ENCODE results near the gene LBR.

Gene LBR

GRCh38 chr1:225366552-225366951 lies 61.3 kb downstream of the LBR start:
- Histone ChIP-seq H2AFZ (ENCODE audit: insufficient read depth, low read length, poor library complexity) (no peak overlapping the region), H3K18ac (ENCODE audit: low read length) (no peak overlapping the region), H3K79me1 (ENCODE audit: low read length) (no peaks in the 10 kb centered on the region), H4K91ac (ENCODE audit: low read depth, low read length) (no peak overlapping the region), H3K79me2 (ENCODE audit: control insufficient read depth, insufficient read depth, low read length, poor library complexity) (no peaks in the 10 kb centered on the region), H2BK12ac (ENCODE audit: low read length) (no peak overlapping the region), H3K23ac (ENCODE audit: low read length) (no peak overlapping the region), H2AK5ac (ENCODE audit: low read length) (no peak overlapping the region), H3K9ac (ENCODE audit: low read length) (no peak overlapping the region), H3K4ac (ENCODE audit: low read depth, low read length) (no peak overlapping the region), H3K27ac (ENCODE audit: low read depth, low read length) (no peak overlapping the region), H3K14ac (ENCODE audit: low read length) (no peak overlapping the region), H4K12ac (ENCODE audit: low read depth, low read length) (no peak overlapping the region), H4K8ac (ENCODE audit: low read depth, low read length) (no peak overlapping the region), H2BK120ac (ENCODE audit: insufficient read depth, low read length, poor library complexity) (no peak overlapping the region), H3K27me3 (ENCODE audit: insufficient read depth, low read length) (no peaks in the 10 kb centered on the region), H3K4me3 (ENCODE audit: low read depth, low read length) (no peak overlapping the region), H3K9me3 (ENCODE audit: insufficient read depth, low read depth, low read length) (no peaks in the 10 kb centered on the region), H3K4me1 (ENCODE audit: control insufficient read depth in 1 of 2, insufficient read depth in 2 of 2, low read length in 2 of 2) (no peaks in the 10 kb centered on the region), H2BK5ac (ENCODE audit: low read depth, low read length, poor library complexity) (no peak overlapping the region), H3K4me2 (ENCODE audit: low read length) (no peak overlapping the region), H3K36me3 (ENCODE audit: control insufficient read depth in 1 of 2, insufficient read depth in 2 of 2, low read length in 2 of 2) (no peaks in the 10 kb centered on the region)
- no peak for DNase-seq
- WGBS (ENCODE audit: extremely low coverage, insufficient coverage, insufficient read length): no CpG with 5 or more reads among the region's 1 CpG

GRCh38 chr1:225366018-225366417 lies 61.8 kb downstream of the LBR start:
- Histone ChIP-seq H4K8ac (ENCODE audit: low read depth, low read length) (no peak overlapping the region), H3K14ac (ENCODE audit: low read length) (no peak overlapping the region), H3K4me2 (ENCODE audit: low read length) (no peak overlapping the region), H3K27ac (ENCODE audit: low read depth, low read length) (no peak overlapping the region), H3K23ac (ENCODE audit: low read length) (no peak overlapping the region), H3K4me3 (ENCODE audit: low read depth, low read length) (no peak overlapping the region), H3K36me3 (ENCODE audit: control insufficient read depth in 1 of 2, insufficient read depth in 2 of 2, low read length in 2 of 2) (no peaks in the 10 kb centered on the region), H3K18ac (ENCODE audit: low read length) (no peak overlapping the region), H2BK120ac (ENCODE audit: insufficient read depth, low read length, poor library complexity) (no peak overlapping the region), H4K91ac (ENCODE audit: low read depth, low read length) (no peak overlapping the region), H3K4ac (ENCODE audit: low read depth, low read length) (no peak overlapping the region), H2BK12ac (ENCODE audit: low read length) (no peak overlapping the region), H4K12ac (ENCODE audit: low read depth, low read length) (no peak overlapping the region), H2AFZ (ENCODE audit: insufficient read depth, low read length, poor library complexity) (no peak overlapping the region), H2BK5ac (ENCODE audit: low read depth, low read length, poor library complexity) (no peak overlapping the region), H3K79me1 (ENCODE audit: low read length) (no peaks in the 10 kb centered on the region), H3K4me1 (ENCODE audit: control insufficient read depth in 1 of 2, insufficient read depth in 2 of 2, low read length in 2 of 2) (no peaks in the 10 kb centered on the region), H3K27me3 (ENCODE audit: insufficient read depth, low read length) (no peaks in the 10 kb centered on the region), H3K9ac (ENCODE audit: low read length) (no peak overlapping the region), H3K9me3 (ENCODE audit: insufficient read depth, low read depth, low read length) (no peaks in the 10 kb centered on the region), H3K79me2 (ENCODE audit: control insufficient read depth, insufficient read depth, low read length, poor library complexity) (no peaks in the 10 kb centered on the region), H2AK5ac (ENCODE audit: low read length) (no peak overlapping the region)
- DNase-seq: no peak

GRCh38 chr1:225364439-225364838 lies 63.4 kb downstream of the LBR start:
- no peak overlapping the region for H3K14ac ChIP-seq (ENCODE audit: low read length)
- no peaks in the 10 kb centered on the region for H3K4me1 ChIP-seq (ENCODE audit: control insufficient read depth in 1 of 2, insufficient read depth in 2 of 2, low read length in 2 of 2)
- no peak overlapping the region for H2BK120ac ChIP-seq (ENCODE audit: insufficient read depth, low read length, poor library complexity)
- no CpG with 5 or more reads among the region's 6 CpGs for WGBS (ENCODE audit: extremely low coverage, insufficient coverage, insufficient read length)
- no peak overlapping the region for H3K27ac ChIP-seq (ENCODE audit: low read depth, low read length)
- no peaks in the 10 kb centered on the region for H3K79me1 ChIP-seq (ENCODE audit: low read length)
- no peak overlapping the region for H2BK12ac ChIP-seq (ENCODE audit: low read length)
- H3K9me3 ChIP-seq (ENCODE audit: insufficient read depth, low read depth, low read length): no peaks in the 10 kb centered on the region
- no peak overlapping the region for H4K12ac ChIP-seq (ENCODE audit: low read depth, low read length)
- no peak overlapping the region for H3K9ac ChIP-seq (ENCODE audit: low read length)
- H3K4me2 ChIP-seq (ENCODE audit: low read length): no peak overlapping the region
- no peak overlapping the region for H4K8ac ChIP-seq (ENCODE audit: low read depth, low read length)
- H2BK5ac ChIP-seq (ENCODE audit: low read depth, low read length, poor library complexity): no peak overlapping the region
- H3K23ac ChIP-seq (ENCODE audit: low read length): no peak overlapping the region
- H3K4ac ChIP-seq (ENCODE audit: low read depth, low read length): no peak overlapping the region
- no peak overlapping the region for H3K4me3 ChIP-seq (ENCODE audit: low read depth, low read length)
- no peak overlapping the region for H3K18ac ChIP-seq (ENCODE audit: low read length)
- H3K36me3 ChIP-seq (ENCODE audit: control insufficient read depth in 1 of 2, insufficient read depth in 2 of 2, low read length in 2 of 2): no peaks in the 10 kb centered on the region
- H2AK5ac ChIP-seq (ENCODE audit: low read length): no peak overlapping the region
- DNase-seq: no peak
- H3K27me3 ChIP-seq (ENCODE audit: insufficient read depth, low read length): no peaks in the 10 kb centered on the region
- H2AFZ ChIP-seq (ENCODE audit: insufficient read depth, low read length, poor library complexity): no peak overlapping the region
- H3K79me2 ChIP-seq (ENCODE audit: control insufficient read depth, insufficient read depth, low read length, poor library complexity): no peaks in the 10 kb centered on the region
- no peak overlapping the region for H4K91ac ChIP-seq (ENCODE audit: low read depth, low read length)

- no peaks in the 10 kb centered on the region for H3K27me3 ChIP-seq (ENCODE audit: insufficient read depth, low read length)
- no peak overlapping the region for H2BK12ac ChIP-seq (ENCODE audit: low read length)
- no peak overlapping the region for H2BK5ac ChIP-seq (ENCODE audit: low read depth, low read length, poor library complexity)
- H3K18ac ChIP-seq (ENCODE audit: low read length): no peak overlapping the region
- H3K79me1 ChIP-seq (ENCODE audit: low read length): no peaks in the 10 kb centered on the region
- no peak for DNase-seq
- H3K79me2 ChIP-seq (ENCODE audit: control insufficient read depth, insufficient read depth, low read length, poor library complexity): no peaks in the 10 kb centered on the region
- no peak overlapping the region for H4K8ac ChIP-seq (ENCODE audit: low read depth, low read length)
- no peak overlapping the region for H3K4me3 ChIP-seq (ENCODE audit: low read depth, low read length)
- no peak overlapping the region for H3K14ac ChIP-seq (ENCODE audit: low read length)
- no peak overlapping the region for H3K4ac ChIP-seq (ENCODE audit: low read depth, low read length)
- no peak overlapping the region for H3K27ac ChIP-seq (ENCODE audit: low read depth, low read length)
- H4K91ac ChIP-seq (ENCODE audit: low read depth, low read length): no peak overlapping the region
- no peak overlapping the region for H2BK120ac ChIP-seq (ENCODE audit: insufficient read depth, low read length, poor library complexity)
- H2AK5ac ChIP-seq (ENCODE audit: low read length): no peak overlapping the region
- H4K12ac ChIP-seq (ENCODE audit: low read depth, low read length): no peak overlapping the region
- no peaks in the 10 kb centered on the region for H3K36me3 ChIP-seq (ENCODE audit: control insufficient read depth in 1 of 2, insufficient read depth in 2 of 2, low read length in 2 of 2)
- H3K4me2 ChIP-seq (ENCODE audit: low read length): no peak overlapping the region
- no peak overlapping the region for H2AFZ ChIP-seq (ENCODE audit: insufficient read depth, low read length, poor library complexity)
- H3K4me1 ChIP-seq (ENCODE audit: control insufficient read depth in 1 of 2, insufficient read depth in 2 of 2, low read length in 2 of 2): no peaks in the 10 kb centered on the region
- no peak overlapping the region for H3K9ac ChIP-seq (ENCODE audit: low read length)
- no peaks in the 10 kb centered on the region for H3K9me3 ChIP-seq (ENCODE audit: insufficient read depth, low read depth, low read length)
- no peak overlapping the region for H3K23ac ChIP-seq (ENCODE audit: low read length)
These were observed 65.0 kb downstream of the LBR start for GRCh38 chr1:225362805-225363204.

GRCh38 chr1:225361176-225361575 lies 66.7 kb downstream of the LBR start:
- H2BK12ac ChIP-seq (ENCODE audit: low read length): no peak overlapping the region
- no peak overlapping the region for H4K8ac ChIP-seq (ENCODE audit: low read depth, low read length)
- no peaks in the 10 kb centered on the region for H3K27me3 ChIP-seq (ENCODE audit: insufficient read depth, low read length)
- H3K14ac ChIP-seq (ENCODE audit: low read length): no peak overlapping the region
- no peak for DNase-seq
- no peak overlapping the region for H4K91ac ChIP-seq (ENCODE audit: low read depth, low read length)
- H2BK120ac ChIP-seq (ENCODE audit: insufficient read depth, low read length, poor library complexity): no peak overlapping the region
- H3K27ac ChIP-seq (ENCODE audit: low read depth, low read length): no peak overlapping the region
- H2BK5ac ChIP-seq (ENCODE audit: low read depth, low read length, poor library complexity): no peak overlapping the region
- H3K4me2 ChIP-seq (ENCODE audit: low read length): no peak overlapping the region
- no peaks in the 10 kb centered on the region for H3K79me2 ChIP-seq (ENCODE audit: control insufficient read depth, insufficient read depth, low read length, poor library complexity)
- no peak overlapping the region for H3K23ac ChIP-seq (ENCODE audit: low read length)
- no peak overlapping the region for H2AK5ac ChIP-seq (ENCODE audit: low read length)
- H3K79me1 ChIP-seq (ENCODE audit: low read length): no peaks in the 10 kb centered on the region
- H3K4me1 ChIP-seq (ENCODE audit: control insufficient read depth in 1 of 2, insufficient read depth in 2 of 2, low read length in 2 of 2): no peaks in the 10 kb centered on the region
- H3K9me3 ChIP-seq (ENCODE audit: insufficient read depth, low read depth, low read length): no peaks in the 10 kb centered on the region
- no peak overlapping the region for H4K12ac ChIP-seq (ENCODE audit: low read depth, low read length)
- no peaks in the 10 kb centered on the region for H3K36me3 ChIP-seq (ENCODE audit: control insufficient read depth in 1 of 2, insufficient read depth in 2 of 2, low read length in 2 of 2)
- no peak overlapping the region for H2AFZ ChIP-seq (ENCODE audit: insufficient read depth, low read length, poor library complexity)
- H3K4ac ChIP-seq (ENCODE audit: low read depth, low read length): no peak overlapping the region
- no peak overlapping the region for H3K4me3 ChIP-seq (ENCODE audit: low read depth, low read length)
- WGBS (ENCODE audit: extremely low coverage, insufficient coverage, insufficient read length): no CpG with 5 or more reads among the region's 1 CpG
- no peak overlapping the region for H3K9ac ChIP-seq (ENCODE audit: low read length)
- H3K18ac ChIP-seq (ENCODE audit: low read length): no peak overlapping the region

Measured in trophoblast cell (in vitro differentiated cells and primary cell).